ENCODE data around the gene NRSN1. TPM values are rescaled to one million over a fixed set of nuclear protein-coding genes. Genes with fewer than 3 reads are reported as not detected.

Gene NRSN1
- total RNA-seq, 3 donors from 2014 or later (not counting 1 experiment from before 2014, with no cell fraction given), result not detected

DNA sequence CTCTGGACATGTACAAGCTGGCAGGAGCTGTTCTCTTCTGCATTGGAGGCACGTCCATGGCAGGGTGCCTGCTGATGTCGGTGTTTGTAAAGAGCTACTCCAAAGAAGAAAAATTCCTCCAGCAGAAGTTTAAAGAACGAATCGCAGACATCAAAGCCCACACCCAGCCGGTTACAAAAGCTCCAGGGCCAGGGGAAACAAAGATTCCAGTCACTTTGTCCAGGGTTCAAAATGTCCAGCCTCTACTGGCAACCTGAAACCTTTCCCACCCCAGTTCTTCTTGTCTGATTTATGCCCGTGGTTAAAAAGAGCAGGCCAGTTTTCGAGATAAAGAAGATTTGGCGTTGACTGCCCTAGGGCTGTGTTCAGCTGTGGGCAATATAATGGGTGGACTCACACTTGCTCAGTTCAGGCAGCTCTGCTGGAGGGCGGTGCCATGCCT lies 19.7 kb downstream of the NRSN1 start:
- Mint-ChIP-seq H3K4me3 (no peak overlapping the region), H3K9me3 (peaks cover 2 to 4% of the 10 kb centered on the region in 2 donors), H3K4me1 (no peaks in the 10 kb centered on the region), H3K27me3 (ENCODE audit: low read depth in 2 of 2) (no peaks in the 10 kb centered on the region), H3K27ac (no peak overlapping the region), H3K36me3 (no peaks in the 10 kb centered on the region)
- Histone ChIP-seq H3K27me3 (ENCODE audit: control insufficient read depth, insufficient read depth, low read length) (no peaks in the 10 kb centered on the region), H3K4me3 (ENCODE audit: low read length) (no peak overlapping the region), H3K27ac (ENCODE audit: low read length) (no peak overlapping the region), H3K4me1 (ENCODE audit: control insufficient read depth, insufficient read depth, low read length) (no peaks in the 10 kb centered on the region), H3K36me3 (ENCODE audit: control insufficient read depth, insufficient read depth, low read length) (no peaks in the 10 kb centered on the region), H3K9me3 (ENCODE audit: control insufficient read depth, insufficient read depth, low read length) (no peaks in the 10 kb centered on the region)
- ATAC-seq (no peak), DNase-seq (no peak)
- WGBS (ENCODE audit: insufficient coverage), result 87% methylated on average over 9 of the region's 9 CpGs
- no peak for TF ChIP-seq CTCF (IDR thresholded peaks at IDR 0.05)
- intact Hi-C loops (cut with micrococcal nuclease), result no loop called here

GRCh38 chr6:24146871-24147270 lies 20.9 kb downstream of the NRSN1 start:
- no peaks in the 10 kb centered on the region for H3K4me1 ChIP-seq (ENCODE audit: control insufficient read depth, insufficient read depth, low read length)
- WGBS (ENCODE audit: insufficient coverage), result 88% methylated on average over 3 of the region's 3 CpGs

DNA sequence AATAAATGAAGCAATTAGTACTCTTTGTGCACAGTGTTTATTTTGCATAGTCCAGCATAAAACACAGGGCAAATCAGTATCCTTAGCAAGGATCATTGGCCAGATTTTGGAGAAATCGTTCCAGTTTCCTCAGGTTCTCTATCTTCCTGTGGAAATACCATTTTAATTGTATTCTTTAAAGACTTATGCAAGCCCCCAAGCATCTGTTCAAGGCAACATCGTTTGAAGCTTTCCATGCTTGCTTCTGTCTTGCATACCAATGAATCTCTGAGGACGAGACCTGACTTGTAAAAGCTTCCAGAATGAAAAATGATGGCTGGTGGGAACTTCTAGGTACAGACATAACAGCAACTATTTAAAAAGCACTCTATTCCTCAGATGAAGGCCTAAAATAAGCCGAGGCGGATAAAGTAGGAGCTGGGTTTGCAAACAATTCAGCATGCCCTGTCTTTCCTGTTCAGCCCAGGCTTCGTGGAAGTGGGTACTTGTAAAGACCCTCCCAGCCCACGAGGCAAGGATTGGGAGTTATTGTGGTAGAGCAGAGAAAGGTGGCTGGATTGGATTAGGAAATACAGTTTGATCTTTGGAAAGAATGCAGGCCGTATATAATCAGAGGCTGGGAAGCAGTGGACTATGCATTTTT lies 21.6 kb downstream of the NRSN1 start:
- WGBS (ENCODE audit: insufficient coverage), result 77% methylated on average over 8 of the region's 8 CpGs
- no peaks in the 10 kb centered on the region for H3K9me3 ChIP-seq (ENCODE audit: control insufficient read depth, insufficient read depth, low read length)
- H3K27ac Mint-ChIP-seq, result no peak overlapping the region
- H3K4me1 Mint-ChIP-seq, result no peaks in the 10 kb centered on the region
- no peak overlapping the region for H3K4me3 ChIP-seq (ENCODE audit: low read length)
- H3K27ac ChIP-seq (ENCODE audit: low read length), result no peak overlapping the region
- no peaks in the 10 kb centered on the region for H3K36me3 ChIP-seq (ENCODE audit: control insufficient read depth, insufficient read depth, low read length)
- no peak overlapping the region for H3K4me3 Mint-ChIP-seq
- no peaks in the 10 kb centered on the region for H3K27me3 ChIP-seq (ENCODE audit: control insufficient read depth, insufficient read depth, low read length)
- no peaks in the 10 kb centered on the region for H3K27me3 Mint-ChIP-seq (ENCODE audit: low read depth in 2 of 2)
- peaks cover 6 to 7% of the 10 kb centered on the region in 2 donors for H3K9me3 Mint-ChIP-seq
- H3K4me1 ChIP-seq (ENCODE audit: control insufficient read depth, insufficient read depth, low read length), result no peaks in the 10 kb centered on the region
- DNase-seq, result no peak
- H3K36me3 Mint-ChIP-seq, result no peaks in the 10 kb centered on the region
- no peak for TF ChIP-seq CTCF (IDR thresholded peaks at IDR 0.05)
- no peak for ATAC-seq
- intact Hi-C loops (cut with micrococcal nuclease), result no loop called here

More at GRCh38 chr6:24146871-24147270, 20.9 kb downstream of the NRSN1 start:
- H3K36me3 ChIP-seq (ENCODE audit: control insufficient read depth, insufficient read depth, low read length), result no peaks in the 10 kb centered on the region
- Mint-ChIP-seq H3K9me3 (peaks cover 4 to 6% of the 10 kb centered on the region in 2 donors), H3K27me3 (ENCODE audit: low read depth in 2 of 2) (no peaks in the 10 kb centered on the region), H3K4me1 (no peaks in the 10 kb centered on the region), H3K4me3 (no peak overlapping the region), H3K27ac (no peak overlapping the region), H3K36me3 (no peaks in the 10 kb centered on the region)
- H3K27me3 ChIP-seq (ENCODE audit: control insufficient read depth, insufficient read depth, low read length), result no peaks in the 10 kb centered on the region
- DNase-seq (no peak), ATAC-seq (no peak)
- no peaks in the 10 kb centered on the region for H3K9me3 ChIP-seq (ENCODE audit: control insufficient read depth, insufficient read depth, low read length)
- no peak for TF ChIP-seq CTCF (IDR thresholded peaks at IDR 0.05)
- H3K4me3 ChIP-seq (ENCODE audit: low read length), result no peak overlapping the region
- intact Hi-C loops (cut with micrococcal nuclease), result no loop called here
- no peak overlapping the region for H3K27ac ChIP-seq (ENCODE audit: low read length)

DNA sequence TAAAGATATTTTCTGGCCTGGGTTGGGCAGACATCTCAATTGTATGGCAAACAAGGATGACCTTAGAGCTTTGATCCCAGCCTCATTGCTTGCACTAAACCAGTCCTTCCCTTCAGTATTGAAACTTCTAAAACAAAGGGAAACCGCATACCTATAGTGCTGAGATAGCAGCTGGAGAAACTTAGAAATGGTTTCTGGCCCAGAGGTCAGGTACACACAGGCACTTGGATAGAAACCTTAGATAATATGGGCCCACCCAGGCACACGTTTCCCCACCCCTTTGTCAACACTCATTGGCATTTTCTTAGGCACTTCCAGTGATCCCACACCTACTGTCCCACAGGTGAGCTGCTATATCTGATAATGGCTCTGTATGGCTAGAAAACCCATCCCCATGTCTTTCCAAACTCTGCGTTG lies 22.1 kb downstream of the NRSN1 start:
- H3K4me3 ChIP-seq (ENCODE audit: low read length), result no peak overlapping the region
- no peaks in the 10 kb centered on the region for H3K36me3 ChIP-seq (ENCODE audit: control insufficient read depth, insufficient read depth, low read length)
- intact Hi-C loops (cut with micrococcal nuclease), result no loop called here
- Mint-ChIP-seq H3K4me3 (no peak overlapping the region), H3K4me1 (no peaks in the 10 kb centered on the region), H3K9me3 (peaks cover 6 to 7% of the 10 kb centered on the region in 2 donors), H3K27me3 (ENCODE audit: low read depth in 2 of 2) (no peaks in the 10 kb centered on the region), H3K36me3 (no peaks in the 10 kb centered on the region), H3K27ac (no peak overlapping the region)
- ATAC-seq (no peak), DNase-seq (no peak)
- 86% methylated on average over 3 of the region's 3 CpGs for whole genome bisulfite sequencing (ENCODE audit: insufficient coverage)
- H3K9me3 ChIP-seq (ENCODE audit: control insufficient read depth, insufficient read depth, low read length), result no peaks in the 10 kb centered on the region
- no peak overlapping the region for H3K27ac ChIP-seq (ENCODE audit: low read length)
- H3K27me3 ChIP-seq (ENCODE audit: control insufficient read depth, insufficient read depth, low read length), result no peaks in the 10 kb centered on the region
- TF ChIP-seq CTCF (IDR thresholded peaks at IDR 0.05), result no peak
- no peaks in the 10 kb centered on the region for H3K4me1 ChIP-seq (ENCODE audit: control insufficient read depth, insufficient read depth, low read length)

All from natural killer cell (primary cell).